Esophagus muscularis mucosa (tissue), 3 donors: ENCODE results near the gene ABCF2.

Experiments
- POLR2A ChIP-seq: fragments of 450-650 bp; IDR thresholded peaks from one replicate; pipeline ENCODE4 v1.6.1; 2017; ENCODE audit warnings: antibody characterized with exemption, moderate library complexity, mild to moderate bottlenecking, low read depth
- TF ChIP-seq, protein P1 (sequence below), 3 experiments: fragments of 200-600 bp in 2 of 3; fragments of 450-650 bp in 1 of 3; sonication (generic) in 2 of 3; IDR thresholded peaks; one replicate each; pipeline ENCODE4 v1.5.1; 2017 to 2019; ENCODE audit warnings: antibody characterized with exemption in 3 of 3, mild to moderate bottlenecking in 2 of 3, moderate library complexity in 1 of 3

DNA sequence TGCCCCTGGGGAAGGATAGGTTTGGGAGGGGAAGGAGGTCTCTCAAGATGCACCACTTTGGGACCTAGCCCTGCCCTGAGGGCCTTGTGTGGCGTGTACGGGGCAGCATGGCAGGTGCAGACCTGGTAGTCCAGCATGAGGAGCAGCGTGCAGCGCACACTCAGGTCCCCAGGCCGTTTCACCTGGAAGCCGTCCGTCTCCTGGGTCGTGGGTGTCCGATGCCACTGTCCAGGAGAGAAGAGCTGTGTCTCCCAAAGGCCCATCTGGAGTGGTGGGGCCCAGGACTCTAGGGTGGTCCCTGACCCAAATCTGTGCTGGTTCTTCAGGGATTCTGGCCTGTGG, 14.7 kb upstream of the ABCF2 start:
- TF ChIP-seq, protein P1, sequence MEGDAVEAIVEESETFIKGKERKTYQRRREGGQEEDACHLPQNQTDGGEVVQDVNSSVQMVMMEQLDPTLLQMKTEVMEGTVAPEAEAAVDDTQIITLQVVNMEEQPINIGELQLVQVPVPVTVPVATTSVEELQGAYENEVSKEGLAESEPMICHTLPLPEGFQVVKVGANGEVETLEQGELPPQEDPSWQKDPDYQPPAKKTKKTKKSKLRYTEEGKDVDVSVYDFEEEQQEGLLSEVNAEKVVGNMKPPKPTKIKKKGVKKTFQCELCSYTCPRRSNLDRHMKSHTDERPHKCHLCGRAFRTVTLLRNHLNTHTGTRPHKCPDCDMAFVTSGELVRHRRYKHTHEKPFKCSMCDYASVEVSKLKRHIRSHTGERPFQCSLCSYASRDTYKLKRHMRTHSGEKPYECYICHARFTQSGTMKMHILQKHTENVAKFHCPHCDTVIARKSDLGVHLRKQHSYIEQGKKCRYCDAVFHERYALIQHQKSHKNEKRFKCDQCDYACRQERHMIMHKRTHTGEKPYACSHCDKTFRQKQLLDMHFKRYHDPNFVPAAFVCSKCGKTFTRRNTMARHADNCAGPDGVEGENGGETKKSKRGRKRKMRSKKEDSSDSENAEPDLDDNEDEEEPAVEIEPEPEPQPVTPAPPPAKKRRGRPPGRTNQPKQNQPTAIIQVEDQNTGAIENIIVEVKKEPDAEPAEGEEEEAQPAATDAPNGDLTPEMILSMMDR (IDR thresholded peaks at IDR 0.05): no peak
- TF ChIP-seq POLR2A: no peak
